GM18909 (cell line): Measurements from ENCODE around the gene PCDHGA9.

ENCODE experiments used
- ATAC-seq: cut with Tn5 transposase; IDR thresholded peaks from one replicate; pipeline ENCODE4 v1.9.1; 2021; ENCODE audit warnings: mild to moderate bottlenecking; ENCODE audit not compliant: unreplicated experiment, poor library complexity

Gene PCDHGA9

GRCh38 chr5:141439411-141440141 is 37.0 kb downstream of the PCDHGA9 start:
- no peak for ATAC-seq

- ATAC-seq: no peak
Observed at GRCh38 chr5:141440341-141440740, 37.8 kb downstream of the PCDHGA9 start.

- ATAC-seq: no peak
Observed at GRCh38 chr5:141441571-141442170, 39.1 kb downstream of the PCDHGA9 start.
